GM10266 (cell line): Measurements from ENCODE around the gene SELENON.

Experiments used
- DNase-seq: peaks from one replicate; pipeline ENCODE4 v3.0.0; 2012; ENCODE audit errors: extremely low spot score
- CTCF ChIP-seq: IDR thresholded peaks from 2 replicates; pipeline ENCODE4 v1.5.1; 2012; ENCODE audit warnings: mild to moderate bottlenecking, low read depth; ENCODE audit not compliant: control insufficient read depth, insufficient read depth; ENCODE audit errors: missing control alignments

SELENON gene

GRCh38 chr1:25779388-25779787, 20.6 kb upstream of the SELENON start:
- TF ChIP-seq CTCF = no peak
- DNase-seq = no peak

- TF ChIP-seq CTCF = no peak
- DNase-seq = no peak
Observed at GRCh38 chr1:25779894-25780293, 20.1 kb upstream of the SELENON start.

GRCh38 chr1:25780318-25781129, 19.5 kb upstream of the SELENON start:
- DNase-seq = no peak
- no peak for TF ChIP-seq CTCF

- no peak for TF ChIP-seq CTCF
- no peak for DNase-seq
Observed at GRCh38 chr1:25781130-25781433, 18.9 kb upstream of the SELENON start.

GRCh38 chr1:25782608-25783201, 17.3 kb upstream of the SELENON start:
- DNase-seq = no peak

GRCh38 chr1:25784575-25785051, 15.4 kb upstream of the SELENON start:
- no peak for TF ChIP-seq CTCF
- DNase-seq = no peak

More at GRCh38 chr1:25782608-25783201, 17.3 kb upstream of the SELENON start:
- no peak for TF ChIP-seq CTCF
